Mesenchymal stem cell (in vitro differentiated cells and primary cell): ENCODE data around the gene TRAPPC10.

Source experiments
- DNase-seq: peaks from one replicate; pipeline ENCODE4 v3.0.0-alpha.2; 2013
- H2AFZ ChIP-seq: one replicate; pipeline ENCODE4 v1.6.1; 2013; ENCODE audit warnings: low read depth, mild to moderate bottlenecking, control low read depth, inconsistent platforms, low read length, moderate library complexity
- H2AK5ac ChIP-seq: 2 replicates; pipeline ENCODE4 v1.6.1; 2013; ENCODE audit warnings: low read length, moderate library complexity, mild to moderate bottlenecking, inconsistent platforms; ENCODE audit not compliant: severe bottlenecking
- H2BK120ac ChIP-seq: one replicate; pipeline ENCODE4 v1.6.1; 2013; ENCODE audit warnings: low read depth, mild to moderate bottlenecking, inconsistent platforms, low read length, moderate library complexity
- H2BK12ac ChIP-seq, 2 experiments: one replicate each; pipeline ENCODE4 v1.6.1; 2013; ENCODE audit warnings: inconsistent platforms in 2 of 2, low read length in 2 of 2, mild to moderate bottlenecking in 2 of 2, moderate library complexity in 2 of 2, control low read depth in 1 of 2
- H2BK15ac ChIP-seq: one replicate; pipeline ENCODE4 v1.6.1; 2013; ENCODE audit warnings: mild to moderate bottlenecking, low read depth, inconsistent platforms; ENCODE audit not compliant: poor library complexity, severe bottlenecking
- H2BK5ac ChIP-seq: 2 replicates; pipeline ENCODE4 v1.6.1; 2013; ENCODE audit warnings: low read depth, mild to moderate bottlenecking, low read length, control low read depth, inconsistent platforms; ENCODE audit not compliant: poor library complexity, severe bottlenecking
- H3K14ac ChIP-seq, 2 experiments: one replicate each; pipeline ENCODE4 v1.6.1; 2013; ENCODE audit warnings: inconsistent platforms in 2 of 2, low read length in 2 of 2, control low read depth in 1 of 2, mild to moderate bottlenecking in 1 of 2, moderate library complexity in 1 of 2
- H3K18ac ChIP-seq, 2 experiments: one replicate each; pipeline ENCODE4 v1.6.1; 2013; ENCODE audit warnings: inconsistent platforms in 2 of 2, low read length in 2 of 2, control low read depth in 1 of 2, low read depth in 1 of 2, mild to moderate bottlenecking in 1 of 2
- H3K23ac ChIP-seq, 2 experiments: one replicate each; pipeline ENCODE4 v1.6.1; 2013; ENCODE audit warnings: inconsistent platforms in 2 of 2, low read length in 2 of 2, mild to moderate bottlenecking in 2 of 2, moderate library complexity in 2 of 2, control low read depth in 1 of 2
- H3K27ac ChIP-seq: 2 replicates; pipeline ENCODE4 v1.5.1; 2013; ENCODE audit warnings: mild to moderate bottlenecking, moderate library complexity, low read length, control low read depth, inconsistent platforms; ENCODE audit not compliant: poor library complexity, severe bottlenecking
- H3K27me3 ChIP-seq, 2 experiments: 2 replicates each; pipeline versions ENCODE4 v1.6.1 to v1.7.0; 2013; ENCODE audit warnings: low read length in 2 of 2, mild to moderate bottlenecking in 2 of 2, moderate library complexity in 2 of 2, control low read depth in 1 of 2, inconsistent platforms in 1 of 2; ENCODE audit not compliant: control insufficient read depth in 1 of 2, insufficient read depth in 1 of 2
- H3K36me3 ChIP-seq, 2 experiments: 2 replicates each; pipeline versions ENCODE4 v1.6.1 to v1.7.0; 2013; ENCODE audit warnings: low read length in 2 of 2, control low read depth in 1 of 2, inconsistent platforms in 1 of 2, low read depth in 1 of 2, mild to moderate bottlenecking in 1 of 2; ENCODE audit not compliant: insufficient read depth in 2 of 2, control insufficient read depth in 1 of 2
- H3K4ac ChIP-seq, 2 experiments: one replicate each; pipeline ENCODE4 v1.6.1; 2013; ENCODE audit warnings: inconsistent platforms in 2 of 2, low read length in 2 of 2, mild to moderate bottlenecking in 2 of 2, moderate library complexity in 2 of 2, control low read depth in 1 of 2, low read depth in 1 of 2
- H3K4me1 ChIP-seq: 2 replicates; pipeline ENCODE4 v1.6.1; 2013; ENCODE audit warnings: low read depth, low read length, control low read depth; ENCODE audit not compliant: control insufficient read depth, insufficient read depth
- H3K4me2 ChIP-seq: 2 replicates; pipeline ENCODE4 v1.6.1; 2013; ENCODE audit warnings: low read length, mild to moderate bottlenecking, inconsistent platforms; ENCODE audit not compliant: poor library complexity, severe bottlenecking
- H3K4me3 ChIP-seq, 2 experiments: 2 replicates each; pipeline versions ENCODE4 v1.5.1 to v1.7.0; 2013; ENCODE audit warnings: low read length in 2 of 2, mild to moderate bottlenecking in 2 of 2, control low read depth in 1 of 2, low read depth in 1 of 2; ENCODE audit not compliant: insufficient read depth in 1 of 2
- H3K79me1 ChIP-seq: replicated peaks from 2 replicates; pipeline ENCODE4 v1.6.1; 2013; ENCODE audit warnings: mild to moderate bottlenecking, control low read depth, low read length, inconsistent platforms; ENCODE audit not compliant: poor library complexity, severe bottlenecking
- H3K9ac ChIP-seq: 2 replicates; pipeline ENCODE4 v1.7.0; 2013; ENCODE audit warnings: mild to moderate bottlenecking, low read length, moderate library complexity
- H3K9me3 ChIP-seq: 2 replicates; pipeline ENCODE4 v1.7.0; 2013; ENCODE audit warnings: mild to moderate bottlenecking, low read length; ENCODE audit not compliant: control insufficient read depth
- H4K8ac ChIP-seq: one replicate; pipeline ENCODE4 v1.6.1; 2013; ENCODE audit warnings: inconsistent platforms, mild to moderate bottlenecking, low read length, moderate library complexity
- H4K91ac ChIP-seq: one replicate; pipeline ENCODE4 v1.6.1; 2013; ENCODE audit warnings: mild to moderate bottlenecking, low read length, inconsistent platforms
- WGBS: methylation state at CpG from one replicate; pipeline ENCODE4 v1.1.7; 2013; ENCODE audit warnings: mixed read lengths; 5-methylcytosine and 5-hydroxymethylcytosine counted together

The TRAPPC10 gene

DNA sequence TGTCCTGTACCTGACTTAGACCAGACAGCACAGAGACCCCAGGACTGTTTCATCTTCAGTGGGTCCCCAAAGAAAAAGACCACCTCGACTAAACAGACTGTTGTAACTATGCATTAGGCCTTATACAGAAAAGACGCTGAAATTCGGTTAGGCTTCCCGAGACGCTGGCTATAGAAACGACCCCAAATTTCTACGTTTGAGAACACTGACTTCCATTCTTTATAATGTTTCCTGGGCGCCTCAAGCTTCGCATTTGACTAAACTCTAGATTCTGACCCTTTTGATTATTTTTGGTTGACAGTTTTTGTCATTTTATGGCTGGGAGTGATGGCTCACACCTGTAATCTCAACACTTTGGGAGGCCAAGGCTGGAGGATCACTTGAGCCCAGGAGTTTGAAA lies 986 bp upstream of the TRAPPC10 start:
- H2BK12ac ChIP-seq = no peak overlapping the region
- no peak overlapping the region for H3K23ac ChIP-seq

DNA sequence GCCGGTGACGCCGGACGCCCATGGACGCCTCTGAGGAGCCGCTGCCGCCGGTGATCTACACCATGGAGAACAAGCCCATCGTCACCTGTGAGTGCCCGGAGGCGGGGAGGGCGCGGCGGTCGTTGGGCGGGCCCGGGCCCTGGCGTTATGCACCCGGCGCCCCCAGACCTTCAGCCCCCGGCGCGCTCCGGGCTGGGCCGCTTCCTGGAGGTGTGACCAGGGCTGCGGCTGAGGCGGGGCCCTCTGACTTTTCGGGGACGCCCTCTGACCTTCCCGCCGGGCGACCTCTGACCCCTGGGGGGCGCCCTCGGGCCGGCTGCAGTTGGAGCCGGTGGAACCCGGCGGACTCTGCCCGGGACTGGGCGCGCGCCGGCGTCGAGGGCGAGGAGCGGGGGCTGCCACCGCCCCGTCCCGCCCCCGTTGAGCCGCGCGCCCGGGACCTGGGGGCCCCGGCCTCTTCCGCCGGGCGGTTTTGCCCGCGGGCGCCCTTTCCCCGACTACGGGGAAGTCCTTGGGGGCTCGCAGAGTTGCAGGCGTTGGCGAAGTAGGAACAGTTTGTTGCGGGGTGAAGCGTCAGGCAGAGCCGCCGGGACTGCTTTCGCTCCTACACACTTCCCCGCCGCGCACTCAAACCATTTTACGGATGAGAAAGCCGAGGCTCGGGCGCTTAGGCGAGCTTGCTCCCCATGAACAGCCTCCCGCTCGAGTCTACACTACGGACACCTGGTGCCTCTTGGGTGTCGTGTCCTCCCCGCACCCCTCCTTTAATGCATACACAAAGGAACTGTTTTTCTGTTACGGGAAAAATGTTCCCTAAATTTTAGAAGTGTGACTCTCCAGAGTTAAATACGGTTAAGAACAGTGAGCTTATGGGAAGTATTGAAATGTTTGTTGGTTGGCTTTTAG lies 618 bp downstream of the TRAPPC10 start:
- H3K27me3 ChIP-seq = no peaks in the 10 kb centered on the region
- under 1% methylated on average over 65 of the region's 87 CpGs for WGBS
- H3K27ac ChIP-seq = peak overlapping the region; percentile 18
- peak overlapping the region; percentile 74 for H2BK120ac ChIP-seq
- peak overlapping the region; percentile 94 for H3K9ac ChIP-seq
- no peaks in the 10 kb centered on the region for H3K79me1 ChIP-seq
- peak overlapping the region; percentile 78 for H3K4me2 ChIP-seq
- H2AK5ac ChIP-seq = no peak overlapping the region
- H3K4me1 ChIP-seq = peaks cover 16% of the 10 kb centered on the region
- peak overlapping the region; percentile 67 for H4K91ac ChIP-seq
- peak overlapping the region; percentile 82 to 94 for H3K4me3 ChIP-seq
- H3K36me3 ChIP-seq = no peaks in the 10 kb centered on the region
- H4K8ac ChIP-seq = peak overlapping the region; percentile 88
- H2BK15ac ChIP-seq = peak overlapping the region; percentile 60
- H3K14ac ChIP-seq = peak overlapping the region in 1 of 2 experiments; percentile 91
- no peak overlapping the region for H2BK5ac ChIP-seq
- H3K9me3 ChIP-seq = no peaks in the 10 kb centered on the region
- H2BK12ac ChIP-seq = peak overlapping the region in 1 of 2 experiments; percentile 10
- H3K18ac ChIP-seq = peak overlapping the region; percentile 78 to 82
- DNase-seq = peak; percentile 37
- no peak overlapping the region for H2AFZ ChIP-seq
- peak overlapping the region; percentile 75 to 82 for H3K4ac ChIP-seq
- H3K23ac ChIP-seq = peak overlapping the region; percentile 15 to 34

More for the DNA sequence above, 986 bp upstream of the TRAPPC10 start:
- peak overlapping the region; percentile 68 for H2AK5ac ChIP-seq
- DNase-seq = no peak
- H3K27me3 ChIP-seq = no peaks in the 10 kb centered on the region
- H3K9me3 ChIP-seq = no peaks in the 10 kb centered on the region
- no peak overlapping the region for H3K18ac ChIP-seq
- no peak overlapping the region for H2BK5ac ChIP-seq
- WGBS = 95% methylated on average over 9 of the region's 9 CpGs
- H3K36me3 ChIP-seq = no peaks in the 10 kb centered on the region
- H2AFZ ChIP-seq = no peak overlapping the region
- peak overlapping the region; percentile 94 for H3K9ac ChIP-seq
- no peaks in the 10 kb centered on the region for H3K79me1 ChIP-seq
- no peak overlapping the region for H4K8ac ChIP-seq
- H3K4me3 ChIP-seq = peak overlapping the region in 1 of 2 experiments; percentile 86
- peaks cover 18% of the 10 kb centered on the region for H3K4me1 ChIP-seq
- H3K27ac ChIP-seq = peak overlapping the region; percentile 93
- peak overlapping the region in 1 of 2 experiments; percentile 45 for H3K4ac ChIP-seq
- H2BK15ac ChIP-seq = no peak overlapping the region
- H4K91ac ChIP-seq = no peak overlapping the region
- H3K4me2 ChIP-seq = peak overlapping the region; percentile 93
- no peak overlapping the region for H3K14ac ChIP-seq
- H2BK120ac ChIP-seq = no peak overlapping the region

DNA sequence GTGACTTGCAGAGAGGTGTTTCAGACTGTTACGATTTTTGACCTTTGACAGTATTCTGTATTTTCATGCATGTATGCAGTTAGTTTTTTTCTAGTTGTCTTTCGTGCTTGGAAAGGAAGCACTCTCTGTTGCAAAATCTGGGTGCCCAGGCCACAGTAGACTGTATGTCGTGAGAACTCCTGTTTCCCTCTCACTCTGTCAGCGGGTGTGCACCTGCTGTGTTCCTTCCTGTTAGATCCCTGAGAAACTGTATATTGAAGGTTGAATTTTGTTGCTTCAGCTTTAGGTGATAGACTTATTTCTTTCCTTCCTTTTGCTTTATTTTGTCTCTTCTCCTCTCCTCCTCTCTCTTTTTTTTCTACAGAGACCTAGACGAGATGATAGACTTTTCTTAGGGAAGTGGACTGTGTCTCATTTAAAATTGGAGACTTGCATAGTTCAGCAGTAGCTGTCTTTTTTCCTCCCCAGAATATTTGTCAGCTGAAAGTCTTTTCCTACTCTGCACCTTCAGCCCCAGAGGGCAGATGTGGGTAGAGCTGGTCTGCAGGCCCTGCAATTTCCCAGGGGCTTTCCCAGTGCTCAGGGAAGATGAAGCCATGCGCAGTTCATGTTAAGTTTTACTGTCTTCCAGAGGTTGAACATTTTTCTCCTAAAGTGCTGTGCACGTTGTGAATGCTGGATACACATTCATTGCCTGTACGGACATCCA lies 1.4 kb downstream of the TRAPPC10 start:
- no peak overlapping the region for H3K23ac ChIP-seq
- peak; percentile 69 for DNase-seq
- no peaks in the 10 kb centered on the region for H3K36me3 ChIP-seq
- H2BK5ac ChIP-seq = no peak overlapping the region
- WGBS = 39% methylated on average over 4 of the region's 8 CpGs
- peak overlapping the region in 1 of 2 experiments; percentile 94 for H3K4me3 ChIP-seq
- H2BK15ac ChIP-seq = no peak overlapping the region
- H2AFZ ChIP-seq = no peak overlapping the region
- H3K4ac ChIP-seq = no peak overlapping the region
- H4K91ac ChIP-seq = no peak overlapping the region
- H3K27ac ChIP-seq = peak overlapping the region; percentile 18
- no peak overlapping the region for H2BK12ac ChIP-seq
- peak overlapping the region; percentile 78 for H3K4me2 ChIP-seq
- H3K4me1 ChIP-seq = peaks cover 19% of the 10 kb centered on the region
- H3K18ac ChIP-seq = no peak overlapping the region
- no peak overlapping the region for H3K14ac ChIP-seq
- H3K9ac ChIP-seq = peak overlapping the region; percentile 94
- no peaks in the 10 kb centered on the region for H3K79me1 ChIP-seq
- no peak overlapping the region for H4K8ac ChIP-seq
- H3K9me3 ChIP-seq = no peaks in the 10 kb centered on the region
- no peaks in the 10 kb centered on the region for H3K27me3 ChIP-seq
- no peak overlapping the region for H2BK120ac ChIP-seq
- no peak overlapping the region for H2AK5ac ChIP-seq

DNA sequence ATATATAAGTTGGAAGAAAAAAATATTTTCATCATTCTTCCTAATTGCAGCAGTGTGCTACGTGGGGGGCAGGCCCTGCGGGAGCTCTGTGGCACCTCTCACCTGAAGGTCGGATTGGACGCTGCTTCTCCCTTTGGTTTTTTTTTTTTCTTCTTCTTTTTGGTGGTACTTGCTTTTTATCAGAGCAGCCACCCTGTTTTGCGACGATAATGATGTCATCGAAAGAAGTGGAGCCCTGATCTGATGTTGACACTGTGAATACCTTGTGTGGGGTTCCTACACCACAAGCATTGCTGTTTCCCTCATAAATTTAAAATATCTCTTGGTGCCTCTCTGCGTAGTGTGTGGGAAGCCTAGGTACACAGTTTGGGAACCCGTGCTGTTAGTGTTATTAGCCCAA lies 5.5 kb downstream of the TRAPPC10 start:
- Histone ChIP-seq H3K18ac (no peak overlapping the region), H4K8ac (no peak overlapping the region), H2BK120ac (no peak overlapping the region), H3K27me3 (no peaks in the 10 kb centered on the region), H3K9ac (no peak overlapping the region), H3K4me3 (no peak overlapping the region), H2AK5ac (no peak overlapping the region), H3K23ac (no peak overlapping the region), H3K9me3 (no peaks in the 10 kb centered on the region), H3K4me1 (peaks cover 14% of the 10 kb centered on the region), H3K27ac (no peak overlapping the region), H2BK5ac (no peak overlapping the region), H3K4ac (no peak overlapping the region), H3K4me2 (no peak overlapping the region), H2AFZ (no peak overlapping the region), H2BK15ac (no peak overlapping the region), H4K91ac (no peak overlapping the region), H3K14ac (no peak overlapping the region), H2BK12ac (no peak overlapping the region), H3K79me1 (peaks cover 6% of the 10 kb centered on the region), H3K36me3 (no peaks in the 10 kb centered on the region)
- no peak for DNase-seq
- 99% methylated on average over 4 of the region's 9 CpGs for WGBS
